Fibroblast of mammary gland (primary cell): ENCODE results near the gene TBCD.
A peak's percentile ranks its signal among the peaks of the same experiment; 100 is the strongest.
"Not testable (repeated sequence)": the region's sequence is repeated elsewhere in the genome, so short reads cannot be mapped to it uniquely, and the experiment has no call there.

ENCODE experiments used
- DNase-seq: peaks from one replicate; pipeline ENCODE4 v3.0.0-alpha.2; 2010; ENCODE audit warnings: low read depth
- H3K4me3 ChIP-seq: 2 replicates; pipeline ENCODE4 v1.5.1; 2011; ENCODE audit warnings: low read depth, mild to moderate bottlenecking, low read length, moderate library complexity; ENCODE audit not compliant: control insufficient read depth
- TF ChIP-seq, protein P1 (sequence below): conservative IDR thresholded peaks from 2 replicates; pipeline ENCODE4 v1.5.1; 2011; ENCODE audit warnings: low read depth, low read length, inconsistent platforms; ENCODE audit not compliant: control insufficient read depth, insufficient read depth

Gene TBCD

DNA sequence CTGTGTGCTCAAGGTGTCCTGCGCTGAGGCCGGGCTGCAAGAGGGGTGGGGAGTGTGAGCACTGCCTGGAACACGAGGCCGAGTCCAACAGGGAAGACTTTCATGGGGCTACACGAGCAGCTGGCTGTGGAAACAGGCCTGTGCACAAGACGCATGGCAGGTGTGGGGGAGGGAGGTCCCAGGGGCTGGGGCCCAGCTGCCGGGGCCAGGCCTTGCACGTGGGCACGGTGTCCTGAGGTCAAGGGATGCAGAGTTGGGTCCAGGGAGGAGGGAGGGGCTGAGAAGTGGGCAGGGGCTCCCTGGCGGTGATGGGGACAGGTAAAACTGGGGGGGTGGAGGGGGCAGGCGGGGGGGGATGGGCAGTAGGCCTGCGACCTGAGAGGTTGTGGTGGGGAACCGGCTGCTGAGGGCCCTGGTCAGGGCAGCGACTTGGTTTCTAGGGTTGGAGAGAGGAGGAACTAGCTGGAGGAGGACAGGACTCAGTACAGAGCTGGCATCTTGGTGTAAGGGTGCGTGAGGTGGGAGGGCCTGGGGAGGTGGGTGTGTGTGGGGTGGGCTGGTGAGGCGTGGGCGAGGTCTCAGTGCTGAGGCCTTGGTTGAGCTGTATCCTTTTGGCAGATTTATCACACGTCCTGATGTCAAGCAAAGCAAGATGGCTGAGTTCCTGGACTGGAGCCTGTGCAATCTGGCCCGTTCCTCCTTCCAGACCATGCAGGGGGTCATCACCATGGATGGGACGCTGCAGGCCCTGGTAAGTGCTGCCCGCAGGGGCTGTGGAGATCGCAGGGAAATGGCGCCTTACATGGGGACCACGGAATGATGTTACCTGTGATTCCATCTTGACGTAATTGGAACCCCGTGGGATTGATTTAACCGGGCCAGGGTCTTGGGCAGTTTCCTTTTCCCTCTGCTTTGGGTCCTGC is 29.4 kb downstream of the TBCD start:
- no peak overlapping the region for H3K4me3 ChIP-seq
- TF ChIP-seq, protein P1, sequence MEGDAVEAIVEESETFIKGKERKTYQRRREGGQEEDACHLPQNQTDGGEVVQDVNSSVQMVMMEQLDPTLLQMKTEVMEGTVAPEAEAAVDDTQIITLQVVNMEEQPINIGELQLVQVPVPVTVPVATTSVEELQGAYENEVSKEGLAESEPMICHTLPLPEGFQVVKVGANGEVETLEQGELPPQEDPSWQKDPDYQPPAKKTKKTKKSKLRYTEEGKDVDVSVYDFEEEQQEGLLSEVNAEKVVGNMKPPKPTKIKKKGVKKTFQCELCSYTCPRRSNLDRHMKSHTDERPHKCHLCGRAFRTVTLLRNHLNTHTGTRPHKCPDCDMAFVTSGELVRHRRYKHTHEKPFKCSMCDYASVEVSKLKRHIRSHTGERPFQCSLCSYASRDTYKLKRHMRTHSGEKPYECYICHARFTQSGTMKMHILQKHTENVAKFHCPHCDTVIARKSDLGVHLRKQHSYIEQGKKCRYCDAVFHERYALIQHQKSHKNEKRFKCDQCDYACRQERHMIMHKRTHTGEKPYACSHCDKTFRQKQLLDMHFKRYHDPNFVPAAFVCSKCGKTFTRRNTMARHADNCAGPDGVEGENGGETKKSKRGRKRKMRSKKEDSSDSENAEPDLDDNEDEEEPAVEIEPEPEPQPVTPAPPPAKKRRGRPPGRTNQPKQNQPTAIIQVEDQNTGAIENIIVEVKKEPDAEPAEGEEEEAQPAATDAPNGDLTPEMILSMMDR = no peak
- DNase-seq = no peak

DNA sequence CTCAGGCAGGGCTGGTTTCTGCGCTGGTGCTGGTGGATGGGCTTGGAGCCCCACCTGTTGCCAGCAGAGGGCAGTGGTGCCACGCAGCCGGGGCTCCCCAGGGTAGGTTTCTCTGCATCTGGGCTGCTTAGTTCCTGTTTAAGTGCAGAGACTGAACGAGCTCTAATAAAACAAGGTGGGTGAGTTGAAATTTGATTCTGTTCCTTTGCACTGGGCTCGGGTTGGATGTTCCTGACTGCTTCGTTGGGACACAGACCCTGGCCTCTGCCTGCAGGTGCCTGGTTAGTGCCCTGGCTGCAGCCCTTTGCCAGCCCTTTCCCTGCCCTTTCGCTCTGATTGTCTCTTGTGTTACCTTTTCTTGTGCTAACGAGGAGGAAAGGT is 30.0 kb downstream of the TBCD start:
- no peak overlapping the region for H3K4me3 ChIP-seq
- peak; percentile 71 for DNase-seq
- TF ChIP-seq, protein P1 = peak; percentile 98

DNA sequence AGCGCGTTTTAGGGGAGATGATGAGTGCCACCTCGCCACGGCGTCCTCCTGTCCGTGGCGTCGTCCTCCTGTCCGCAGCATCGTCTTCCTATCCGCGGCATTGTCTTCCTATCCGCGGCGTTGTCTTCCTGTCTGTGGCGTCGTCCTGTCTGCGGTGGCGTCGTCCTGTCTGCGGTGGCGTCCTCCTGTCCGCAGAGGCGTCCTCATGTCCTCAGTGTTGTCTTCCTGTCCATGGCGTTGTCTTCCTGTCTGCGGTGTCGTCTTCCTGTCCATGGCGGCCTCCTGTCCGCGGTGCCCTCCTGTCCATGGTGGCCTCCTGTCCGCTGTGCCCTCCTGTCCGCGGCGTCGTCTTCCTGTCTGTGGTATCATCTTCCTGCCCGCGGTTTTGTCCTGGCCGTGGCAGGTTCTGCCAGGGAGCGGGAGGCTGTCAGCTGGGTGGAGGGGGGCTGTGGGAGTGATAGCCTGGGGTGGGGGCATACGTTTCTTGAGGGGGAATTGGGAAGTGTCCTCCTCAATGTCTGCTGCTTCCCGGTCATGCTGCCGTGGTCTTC is 30.9 kb downstream of the TBCD start:
- TF ChIP-seq, protein P1 = no peak
- DNase-seq = no peak
- H3K4me3 ChIP-seq = no peak overlapping the region

DNA sequence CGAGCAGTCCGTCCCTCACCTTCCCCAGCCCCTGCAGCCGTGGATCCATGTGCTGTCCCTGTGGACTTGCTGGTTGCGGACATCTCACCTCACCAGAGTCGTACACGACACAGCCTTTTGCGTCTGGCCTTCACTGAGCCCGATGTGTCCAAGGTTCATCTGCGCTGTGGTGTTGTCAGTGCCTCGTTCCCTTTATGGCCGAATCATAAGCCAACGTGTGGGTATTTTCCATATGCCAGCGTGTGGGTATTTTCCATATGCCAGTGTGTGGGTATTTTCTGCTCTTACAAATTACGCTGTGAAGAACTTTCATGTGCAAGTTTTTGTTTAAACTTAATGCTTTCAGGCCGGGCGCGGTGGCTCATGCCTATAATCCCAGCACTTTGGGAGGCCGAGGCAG is 31.6 kb downstream of the TBCD start:
- TF ChIP-seq, protein P1 = no peak
- no peak overlapping the region for H3K4me3 ChIP-seq
- no peak for DNase-seq

DNA sequence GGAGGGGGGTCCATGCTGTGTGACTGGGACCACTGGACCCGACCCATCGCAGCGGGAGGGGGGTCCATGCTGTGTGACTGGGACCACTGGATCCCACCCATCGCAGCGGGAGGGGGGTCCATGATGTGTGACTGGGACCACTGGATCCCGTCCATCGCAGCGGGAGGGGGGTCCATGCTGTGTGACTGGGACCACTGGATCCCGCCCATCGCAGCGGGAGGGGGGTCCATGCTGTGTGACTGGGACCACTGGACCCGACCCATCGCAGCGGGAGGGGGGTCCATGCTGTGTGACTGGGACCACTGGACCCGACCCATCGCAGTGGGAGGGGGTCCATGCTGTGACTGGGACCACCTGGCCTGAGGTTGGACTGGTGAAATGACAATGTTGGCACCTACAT is 33.7 kb downstream of the TBCD start:
- DNase-seq, H3K4me3 ChIP-seq: not testable (repeated sequence)

DNA sequence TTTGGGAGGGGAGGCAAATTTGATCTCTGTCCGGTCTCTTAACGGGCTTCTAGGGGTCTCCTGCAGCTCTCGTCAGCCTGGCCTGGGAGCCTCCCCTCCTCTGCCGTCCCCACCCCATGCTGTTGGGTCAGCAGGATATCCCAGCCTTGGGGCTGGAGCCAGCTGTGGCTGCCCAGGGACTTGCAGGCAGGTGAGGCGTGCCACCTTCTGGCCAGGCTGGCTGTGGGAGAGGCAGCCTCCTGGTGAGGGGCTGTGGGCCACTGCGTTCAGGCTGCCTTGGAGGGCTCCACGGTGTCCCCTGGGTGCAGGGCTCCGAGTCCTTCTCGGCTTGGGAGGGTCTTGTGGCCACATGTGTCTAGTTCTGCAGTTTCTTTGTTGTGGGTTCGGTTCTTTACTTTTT is 34.6 kb downstream of the TBCD start:
- H3K4me3 ChIP-seq = no peak overlapping the region
- TF ChIP-seq, protein P1 = no peak
- DNase-seq = no peak

DNA sequence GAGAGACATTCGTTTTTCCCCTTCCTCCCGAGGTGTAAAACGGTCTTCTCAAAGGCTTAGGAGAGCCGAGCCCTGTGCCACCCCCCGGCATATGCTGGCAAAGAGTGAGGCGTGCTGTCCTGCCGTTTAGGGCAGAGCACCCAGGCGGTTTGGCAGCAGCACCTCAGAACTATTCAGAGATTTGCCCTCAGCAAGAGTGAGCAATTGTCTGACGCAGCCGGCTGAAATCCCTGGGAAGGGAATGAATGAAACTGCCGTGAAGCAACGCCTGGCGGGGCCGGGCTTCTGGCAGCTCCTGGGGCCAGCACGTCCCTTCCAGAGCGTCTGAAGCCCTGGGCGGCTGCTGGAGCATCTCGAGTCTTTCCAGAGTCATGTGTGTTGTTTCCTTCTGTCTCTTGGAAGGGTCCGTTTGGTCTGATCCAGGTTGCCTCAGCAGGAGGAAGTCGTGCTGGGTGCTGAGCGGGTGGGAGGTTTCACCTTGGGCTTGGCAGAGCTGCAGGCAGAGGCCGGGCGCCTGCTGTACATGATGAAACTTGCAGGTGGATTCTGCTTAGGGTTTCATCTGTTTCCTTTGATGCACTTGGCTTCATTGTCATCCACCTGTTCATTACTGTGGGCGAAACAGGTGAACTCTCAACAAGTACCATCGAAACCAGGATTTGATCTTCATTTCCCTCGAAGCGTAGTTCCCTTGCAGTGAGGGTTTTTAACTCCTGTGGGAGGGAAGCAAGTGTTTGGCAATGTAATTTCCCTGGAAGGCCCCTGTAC is 35.4 kb downstream of the TBCD start:
- H3K4me3 ChIP-seq = no peak overlapping the region
- DNase-seq = peak; percentile 87
- TF ChIP-seq, protein P1 = no peak
